GM12875 (cell line): ENCODE results near the gene MITF.

Experiments
- H3K4me3 ChIP-seq: one replicate; pipeline ENCODE4 v1.5.1; 2011; ENCODE audit warnings: low read depth, low read length, control low read depth
- TF ChIP-seq, protein P1 (sequence below): IDR thresholded peaks from 2 replicates; pipeline ENCODE4 v1.5.1; 2011; ENCODE audit warnings: low read depth, mild to moderate bottlenecking, control low read depth, inconsistent platforms, low read length, moderate library complexity, borderline replicate concordance; ENCODE audit not compliant: insufficient read depth

Gene MITF

DNA sequence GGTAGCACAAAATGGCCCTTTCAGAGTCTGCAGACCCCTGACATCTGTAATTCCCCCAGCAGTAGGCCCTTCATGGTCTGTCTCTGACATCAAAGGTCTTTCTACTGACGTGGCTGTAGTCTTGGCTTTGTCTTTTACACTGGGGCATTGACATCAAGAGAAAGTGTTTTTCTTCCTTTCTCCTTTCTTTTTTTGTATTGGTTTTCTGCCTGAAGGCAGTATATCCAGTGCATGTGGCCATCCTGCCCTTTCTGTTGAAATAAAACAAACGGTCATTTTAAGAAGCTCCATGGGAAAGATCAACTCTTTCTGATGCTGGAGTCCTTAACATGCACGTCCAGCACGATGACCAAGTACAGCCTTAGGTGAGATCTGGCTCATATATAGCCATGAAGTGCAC lies 153.4 kb downstream of the MITF start:
- H3K4me3 ChIP-seq, result no peak overlapping the region
- TF ChIP-seq, protein P1, sequence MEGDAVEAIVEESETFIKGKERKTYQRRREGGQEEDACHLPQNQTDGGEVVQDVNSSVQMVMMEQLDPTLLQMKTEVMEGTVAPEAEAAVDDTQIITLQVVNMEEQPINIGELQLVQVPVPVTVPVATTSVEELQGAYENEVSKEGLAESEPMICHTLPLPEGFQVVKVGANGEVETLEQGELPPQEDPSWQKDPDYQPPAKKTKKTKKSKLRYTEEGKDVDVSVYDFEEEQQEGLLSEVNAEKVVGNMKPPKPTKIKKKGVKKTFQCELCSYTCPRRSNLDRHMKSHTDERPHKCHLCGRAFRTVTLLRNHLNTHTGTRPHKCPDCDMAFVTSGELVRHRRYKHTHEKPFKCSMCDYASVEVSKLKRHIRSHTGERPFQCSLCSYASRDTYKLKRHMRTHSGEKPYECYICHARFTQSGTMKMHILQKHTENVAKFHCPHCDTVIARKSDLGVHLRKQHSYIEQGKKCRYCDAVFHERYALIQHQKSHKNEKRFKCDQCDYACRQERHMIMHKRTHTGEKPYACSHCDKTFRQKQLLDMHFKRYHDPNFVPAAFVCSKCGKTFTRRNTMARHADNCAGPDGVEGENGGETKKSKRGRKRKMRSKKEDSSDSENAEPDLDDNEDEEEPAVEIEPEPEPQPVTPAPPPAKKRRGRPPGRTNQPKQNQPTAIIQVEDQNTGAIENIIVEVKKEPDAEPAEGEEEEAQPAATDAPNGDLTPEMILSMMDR, result no peak

DNA sequence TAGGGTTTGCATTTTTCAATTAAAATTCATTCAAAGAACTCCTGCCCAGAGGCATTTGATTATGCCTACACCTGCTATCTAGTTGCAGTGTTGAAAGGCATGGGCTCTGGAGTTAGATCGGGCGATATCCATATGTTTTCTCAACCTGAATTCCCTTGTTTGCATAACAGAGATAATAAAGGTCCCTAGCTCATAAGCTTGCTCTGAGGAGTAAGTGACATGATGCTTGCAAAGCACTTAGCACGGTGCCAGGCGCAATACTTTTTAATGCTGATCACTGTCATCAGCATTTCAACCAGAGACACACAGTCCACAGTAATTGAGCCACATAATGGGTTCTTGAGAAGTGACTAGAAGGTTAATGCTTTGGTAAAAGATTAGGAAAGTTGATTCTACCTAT lies 154.0 kb downstream of the MITF start:
- no peak overlapping the region for H3K4me3 ChIP-seq
- TF ChIP-seq, protein P1, result no peak

DNA sequence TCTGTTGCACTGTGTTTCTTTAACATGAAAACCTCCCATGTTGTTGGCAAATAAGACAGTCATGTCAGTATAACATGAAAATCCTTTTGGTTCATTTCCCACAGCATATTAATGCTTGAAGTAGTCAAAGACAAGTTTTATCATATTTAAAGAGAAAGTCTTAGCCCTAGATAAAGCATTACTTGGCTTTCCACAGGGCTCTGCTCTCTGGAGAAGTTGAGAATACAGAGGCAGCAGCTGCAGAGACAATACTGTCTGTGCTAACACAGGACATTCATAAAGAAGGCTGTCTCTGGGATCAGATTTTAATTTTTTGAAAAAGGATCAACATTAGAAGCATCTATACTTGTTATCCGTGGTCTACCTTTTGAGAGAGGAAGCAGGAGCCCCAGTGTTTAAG lies 156.8 kb downstream of the MITF start:
- TF ChIP-seq, protein P1, result no peak
- H3K4me3 ChIP-seq, result no peak overlapping the region

DNA sequence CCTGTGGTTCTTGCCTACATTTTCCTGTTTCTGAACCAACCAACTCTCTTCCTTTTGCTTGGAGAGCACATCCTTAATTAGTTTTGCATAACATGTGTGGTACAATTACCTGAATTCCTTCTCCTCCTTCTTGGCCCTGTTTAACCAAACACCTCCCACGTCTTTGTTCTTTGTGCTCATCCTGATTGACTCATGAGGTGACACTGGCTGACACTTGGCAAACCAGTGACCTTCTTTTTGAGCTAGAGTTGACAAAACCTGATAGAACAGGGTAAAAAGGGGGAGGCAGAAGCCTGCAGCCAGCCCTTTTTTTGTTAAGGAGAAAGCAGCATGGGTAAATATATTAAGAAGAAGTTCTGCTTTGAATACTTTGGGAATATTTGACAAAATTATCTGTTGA lies 161.1 kb downstream of the MITF start:
- H3K4me3 ChIP-seq, result no peak overlapping the region
- TF ChIP-seq, protein P1, result no peak

DNA sequence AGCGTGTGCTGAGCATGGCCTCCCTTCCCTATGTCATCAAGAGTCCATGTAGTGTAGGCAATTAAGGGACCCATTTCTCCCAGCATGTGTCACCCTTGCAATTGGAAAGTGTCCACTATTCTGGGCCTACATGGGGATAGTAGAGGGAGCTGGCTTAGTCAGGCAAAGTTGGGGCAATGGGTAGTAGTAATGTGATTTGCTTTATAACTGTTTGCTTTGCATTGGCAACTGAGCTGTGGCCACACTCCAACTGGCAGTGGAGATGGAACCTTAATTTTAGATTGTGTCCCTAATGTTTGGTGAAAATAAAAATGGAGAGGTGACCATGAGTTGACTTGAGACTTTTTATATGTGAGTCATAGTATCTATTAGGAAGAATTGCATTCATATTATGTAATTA lies 162.5 kb downstream of the MITF start:
- TF ChIP-seq, protein P1, result no peak
- no peak overlapping the region for H3K4me3 ChIP-seq

DNA sequence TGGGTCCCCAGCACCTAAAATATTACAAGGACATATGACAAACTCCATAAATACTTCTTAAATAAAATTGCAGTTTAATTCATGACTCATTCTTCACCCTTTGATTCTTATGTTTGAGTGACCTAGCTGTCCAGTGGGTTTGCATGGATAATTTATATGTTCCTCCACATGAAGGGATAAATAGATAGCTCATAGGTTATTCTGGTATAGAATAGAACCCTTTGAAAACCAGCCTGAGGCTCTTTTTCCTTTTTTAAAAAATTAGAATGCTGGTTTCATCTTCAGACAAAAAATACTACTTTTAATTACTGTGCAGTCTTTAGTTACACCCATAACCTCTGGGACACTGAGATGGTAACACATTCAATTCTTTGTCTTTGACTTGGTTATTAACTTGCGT lies 163.1 kb downstream of the MITF start:
- no peak overlapping the region for H3K4me3 ChIP-seq
- TF ChIP-seq, protein P1, result no peak

DNA sequence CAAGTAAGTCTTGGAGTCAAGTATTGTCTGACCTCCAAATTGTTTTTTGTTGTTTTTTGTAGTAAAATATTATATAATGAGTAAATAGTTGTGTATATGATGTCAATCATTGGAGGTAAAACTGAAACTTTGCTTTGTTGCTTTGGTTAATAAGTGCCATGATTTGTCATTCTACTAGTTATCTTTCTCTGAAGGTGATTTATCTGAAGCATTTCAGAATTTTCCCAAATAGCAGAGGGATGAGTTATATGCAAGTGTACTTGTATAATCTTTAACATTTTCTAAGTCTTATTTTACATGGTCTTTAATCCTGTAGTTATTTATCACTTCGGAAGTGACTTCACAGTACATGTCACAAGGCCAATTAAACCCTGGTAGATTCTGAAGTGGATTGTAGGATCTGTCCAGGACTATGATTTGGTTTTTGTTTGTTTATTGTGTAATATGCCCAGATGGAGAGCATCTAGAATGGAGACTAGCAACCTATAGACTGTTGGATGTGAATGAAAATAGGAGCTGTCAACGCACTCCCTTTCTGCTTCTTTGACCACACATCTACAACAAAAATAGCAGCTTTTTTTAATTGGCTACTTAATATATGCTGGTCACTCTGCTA lies 167.2 kb downstream of the MITF start:
- no peak overlapping the region for H3K4me3 ChIP-seq
- TF ChIP-seq, protein P1, result no peak
